Stimulated activated CD4-positive, alpha-beta T cell treated with anti-CD3 and anti-CD28 coated beads, Interleukin-15, amount 100 ng/mL, for 48 hours (primary cell): ENCODE data around the gene PRAC2.

Source experiments
- DNase-seq, 2 donors: peaks; one replicate each; pipeline ENCODE4 v3.0.0-alpha.2; 2020; ENCODE audit warnings: low read depth in 2 of 2

The PRAC2 gene

DNA sequence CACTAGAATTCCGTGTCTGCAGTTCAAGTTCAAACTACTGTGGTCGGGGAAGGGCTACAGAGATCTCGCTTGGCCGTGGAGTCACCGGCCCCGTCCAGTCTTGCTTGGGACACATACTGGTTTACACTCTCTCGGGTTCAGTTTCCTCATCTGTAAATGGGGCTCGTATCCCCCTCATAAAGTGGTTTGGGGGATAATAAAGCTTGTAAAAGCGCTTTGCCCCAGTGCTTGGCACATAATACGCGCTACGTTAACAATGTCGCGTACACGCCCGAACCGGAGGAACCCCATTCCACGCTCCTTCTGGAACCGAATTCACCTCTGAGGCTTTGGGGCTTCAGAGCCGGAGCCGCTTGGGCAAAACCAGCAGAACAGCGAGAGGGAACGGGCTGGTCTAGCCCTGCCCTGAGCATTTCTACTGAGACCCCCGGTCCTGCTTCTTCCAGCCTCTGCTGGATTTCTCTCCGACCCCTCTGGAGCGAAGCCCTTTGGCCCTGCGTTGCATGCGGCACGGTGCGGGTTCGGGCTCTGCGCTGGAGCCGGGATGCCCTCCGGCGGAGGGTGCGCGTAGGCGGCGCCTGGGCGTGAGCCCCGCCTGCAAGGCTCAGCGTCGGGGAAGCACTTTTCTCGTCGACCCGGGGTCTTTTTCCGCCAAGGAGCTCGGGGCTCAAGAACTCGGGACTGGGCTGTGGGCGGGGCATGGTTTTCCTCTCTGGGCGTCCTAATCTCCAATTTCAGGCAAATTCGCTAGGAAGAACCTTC is 31.7 kb downstream of the PRAC2 start:
- DNase-seq = no peak

DNA sequence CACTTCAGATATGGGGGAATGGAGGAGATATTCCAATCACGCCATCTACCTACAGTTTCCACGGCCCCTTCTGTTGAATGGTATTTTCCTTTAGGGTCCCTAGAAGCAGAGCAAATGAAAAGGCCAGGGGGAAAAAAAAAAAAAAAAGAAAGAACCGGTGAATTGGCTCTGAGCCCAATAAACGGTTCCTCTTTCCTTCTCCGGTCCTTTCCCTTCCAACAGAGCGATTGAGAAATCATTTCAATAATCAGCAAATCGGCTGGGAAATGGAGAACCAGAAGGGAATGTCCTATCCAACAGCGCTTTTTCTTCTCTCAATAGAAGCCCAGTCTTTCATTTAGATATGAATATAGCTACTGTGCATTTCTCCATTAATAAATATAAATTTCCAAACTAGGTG is 32.4 kb downstream of the PRAC2 start:
- DNase-seq = no peak

DNA sequence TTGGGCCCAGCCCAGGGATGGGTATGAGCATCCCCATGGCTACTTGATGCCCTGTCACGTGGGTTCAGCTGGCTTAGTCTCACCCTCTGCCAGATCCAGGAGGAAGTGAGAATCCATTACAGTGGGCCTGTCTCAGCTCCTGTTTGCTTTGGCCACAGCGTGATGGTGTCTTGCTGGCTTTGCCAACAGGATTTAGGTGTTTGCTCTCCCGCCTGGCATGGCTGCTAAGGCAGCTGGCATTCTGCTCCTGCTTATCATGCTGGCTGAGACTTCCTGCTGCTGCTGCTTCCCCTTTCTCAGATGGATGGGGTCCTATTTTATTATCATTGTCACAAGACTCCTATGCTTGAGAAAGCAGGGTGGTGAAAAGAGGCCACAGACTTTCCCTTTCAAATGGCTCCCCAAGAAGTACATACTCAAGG is 33.9 kb downstream of the PRAC2 start:
- DNase-seq = no peak

GRCh38 chr17:48757524-48757961 is 34.6 kb downstream of the PRAC2 start:
- DNase-seq = no peak

GRCh38 chr17:48759288-48759687 is 36.3 kb downstream of the PRAC2 start:
- DNase-seq = no peak

- DNase-seq = no peak
Measured at GRCh38 chr17:48760411-48760810, 37.4 kb downstream of the PRAC2 start.

- no peak for DNase-seq
Measured at GRCh38 chr17:48761114-48761513, 38.1 kb downstream of the PRAC2 start.

GRCh38 chr17:48767263-48767774 is 44.3 kb downstream of the PRAC2 start:
- DNase-seq = no peak

DNA sequence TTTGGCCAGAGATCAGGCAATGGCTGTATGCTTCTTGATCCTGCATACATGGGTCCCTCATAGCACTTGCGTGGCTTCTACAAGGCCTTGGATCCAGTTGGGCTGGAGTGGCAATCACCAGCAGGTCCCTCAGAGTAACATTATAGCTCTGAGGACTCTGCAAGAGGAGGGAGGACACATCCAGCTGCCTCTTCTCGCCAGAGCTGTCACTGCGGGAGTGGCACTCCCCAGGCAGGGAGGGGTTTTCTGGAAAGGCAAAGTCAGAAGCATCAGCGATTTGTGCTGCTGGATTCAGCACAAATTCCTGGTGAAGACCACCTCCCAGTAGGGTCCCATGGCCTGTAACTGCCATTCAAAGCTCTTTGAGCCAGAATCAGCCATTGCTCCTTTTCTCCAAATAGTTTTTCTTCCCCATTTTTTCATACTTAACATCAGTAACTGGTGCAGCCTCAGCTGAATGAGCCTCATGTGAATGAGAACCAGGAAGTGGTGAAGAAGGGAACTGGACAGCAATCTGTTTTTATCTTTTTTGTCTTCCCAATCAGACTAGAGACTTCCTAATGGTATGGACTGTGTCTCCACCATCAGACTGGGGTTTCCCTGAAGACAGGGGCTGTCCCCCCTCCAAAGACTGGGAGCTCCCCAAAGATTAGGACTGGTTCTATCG is 46.2 kb downstream of the PRAC2 start:
- no peak for DNase-seq

- DNase-seq = no peak
Measured at GRCh38 chr17:48770954-48771353, 48.0 kb downstream of the PRAC2 start.

DNA sequence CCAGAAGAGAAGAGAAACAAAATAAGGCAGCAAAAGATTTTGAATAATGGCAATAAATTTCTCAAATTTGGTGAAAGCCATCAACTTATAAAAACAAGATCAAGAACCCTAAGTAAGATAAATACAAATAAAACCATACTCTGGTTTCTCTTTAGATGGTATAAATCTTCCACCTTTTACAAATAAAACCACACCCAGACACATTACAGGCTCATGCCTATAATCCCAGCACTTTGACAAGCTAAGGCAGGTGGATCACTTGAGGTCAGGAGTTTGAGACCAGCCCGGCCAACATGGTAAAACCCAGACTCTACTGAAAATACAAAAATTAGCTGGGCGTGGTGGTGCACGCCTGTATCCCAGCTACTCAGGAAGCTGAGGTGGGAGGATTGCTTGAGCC is 50.3 kb downstream of the PRAC2 start:
- DNase-seq = no peak
